K562 (cell line): ENCODE measurements around the gene SPATA33. TPM values are rescaled to one million over a fixed set of nuclear protein-coding genes. Genes with fewer than 3 reads are reported as not detected.

Experiments
- ATF7 ChIP-seq: fragments of 450-650 bp; IDR thresholded peaks from 2 replicates; pipeline ENCODE4 v1.7.1; 2014; ENCODE audit warnings: mild to moderate bottlenecking, moderate library complexity
- CEBPG ChIP-seq, 3 experiments: fragments of 200-800 bp in 1 of 3; sonication (Bioruptor generic) in 1 of 3; sonication (generic) in 1 of 3; formaldehyde crosslinking in 1 of 3; IDR thresholded peaks in 2 of 3; conservative IDR thresholded peaks in 1 of 3; 2 replicates each; pipeline versions ENCODE4 v1.6.1 to v1.8.0; 2016 to 2022; ENCODE audit warnings: missing compliant biosample characterization in 2 of 3, missing genetic modification characterization in 2 of 3, mild to moderate bottlenecking in 1 of 3, missing genetic modification reagents in 1 of 3
- EGR1 ChIP-seq: fragments of 450-650 bp; conservative IDR thresholded peaks from 2 replicates; pipeline ENCODE4 v1.6.1; 2017; ENCODE audit warnings: mild to moderate bottlenecking
- HCFC1 ChIP-seq: IDR thresholded peaks from 2 replicates; pipeline ENCODE4 v1.6.1; 2012; ENCODE audit warnings: low read depth, low read length, improper control_type of control experiment
- HSF4 ChIP-seq: fragments of 250-450 bp; sonication (Bioruptor Pico); IDR thresholded peaks from 2 replicates; pipeline ENCODE4 v2.1.2; 2022; ENCODE audit warnings: mild to moderate bottlenecking, moderate library complexity, borderline replicate concordance
- JUND ChIP-seq, 2 experiments: IDR thresholded peaks; 2 replicates in 1 of 2; 3 replicates in 1 of 2; pipeline ENCODE4 v1.6.1; 2011; ENCODE audit warnings: borderline replicate concordance in 2 of 2, low read depth in 2 of 2, low read length in 2 of 2, improper control_type of control experiment in 1 of 2, missing biosample characterization in 1 of 2, missing genetic modification characterization in 1 of 2, missing genetic modification reagents in 1 of 2
- MCM3 ChIP-seq: fragments of 450-650 bp; IDR thresholded peaks from 2 replicates; pipeline ENCODE4 v1.6.1; 2016
- NFIC ChIP-seq: fragments of 450-650 bp; IDR thresholded peaks from 2 replicates; pipeline ENCODE4 v1.6.1; 2017; ENCODE audit warnings: mild to moderate bottlenecking, inconsistent platforms
- NR2F6 ChIP-seq: fragments of 450-650 bp; formaldehyde crosslinking; IDR thresholded peaks from 2 replicates; pipeline ENCODE4 v1.4.0; 2020; ENCODE audit warnings: mild to moderate bottlenecking
- PHB ChIP-seq: fragments of 250-450 bp; sonication (Bioruptor Pico); IDR thresholded peaks from 2 replicates; pipeline ENCODE4 v1.5.0; 2021
- POLR2AphosphoS5 ChIP-seq: IDR thresholded peaks from 2 replicates; pipeline ENCODE4 v1.6.1; 2011; ENCODE audit warnings: mild to moderate bottlenecking, low read depth, low read length, moderate library complexity; ENCODE audit not compliant: control insufficient read depth, insufficient read depth
- RBM15 ChIP-seq: fragments of 200-400 bp; formaldehyde crosslinking; IDR thresholded peaks from 2 replicates; pipeline ENCODE4 v1.6.1; 2018; ENCODE audit warnings: mild to moderate bottlenecking, low read length, moderate library complexity; ENCODE audit not compliant: insufficient read depth
- SAP30 ChIP-seq: fragments of 200-600 bp; sonication (generic); IDR thresholded peaks from 2 replicates; pipeline ENCODE4 v1.6.1; 2012; ENCODE audit warnings: borderline replicate concordance, low read depth, mild to moderate bottlenecking, moderate library complexity, low read length, control low read depth, inconsistent platforms; ENCODE audit not compliant: insufficient read depth, poor library complexity, severe bottlenecking
- SMAD4 ChIP-seq: fragments of 250-450 bp; sonication (Bioruptor Pico); conservative IDR thresholded peaks from 2 replicates; pipeline ENCODE4 v1.8.0; 2021; ENCODE audit warnings: inconsistent platforms, mild to moderate bottlenecking, moderate library complexity
- SP1 ChIP-seq: sonication (generic); formaldehyde crosslinking; IDR thresholded peaks from 2 replicates; pipeline ENCODE4 v1.8.1; 2022; ENCODE audit warnings: mild to moderate bottlenecking, missing genetic modification reagents
- SREBF2 ChIP-seq: sonication (generic); formaldehyde crosslinking; IDR thresholded peaks from 2 replicates; pipeline ENCODE4 v1.4.0; 2020; ENCODE audit warnings: mild to moderate bottlenecking, missing genetic modification reagents
- TCFL5 ChIP-seq: fragments of 250-450 bp; sonication (Bioruptor Pico); conservative IDR thresholded peaks from 2 replicates; pipeline ENCODE4 v1.6.1; 2021; ENCODE audit warnings: mild to moderate bottlenecking, moderate library complexity, matching md5 sums
- ZC3H11A ChIP-seq: IDR thresholded peaks from 2 replicates; pipeline ENCODE4 v1.6.1; 2012; ENCODE audit warnings: low read depth, low read length, improper control_type of control experiment
- ZNF12 ChIP-seq: sonication (generic); formaldehyde crosslinking; IDR thresholded peaks from 2 replicates; pipeline ENCODE4 v1.4.0; 2020; ENCODE audit warnings: mild to moderate bottlenecking, missing genetic modification reagents
- ZNF175 ChIP-seq: fragments of 200-800 bp; sonication (Bioruptor generic); IDR thresholded peaks from 2 replicates; pipeline ENCODE4 v1.6.1; 2016; ENCODE audit warnings: low read depth, mild to moderate bottlenecking, missing genetic modification characterization, missing compliant biosample characterization
- ZNF77 ChIP-seq: fragments of 250-450 bp; sonication (Bioruptor Pico); IDR thresholded peaks from 2 replicates; pipeline ENCODE4 v1.5.0; 2020
- polyA plus RNA-seq, 8 experiments: library from polyadenylated mRNA; depleted of rRNA in 4 of 8; stranded (reverse) in 5 of 8; unstranded in 3 of 8; fragments of >200 nt; fragmentation: Nextera tagmentation in 2 of 8; fragmentation: Illumina TruSeq in 1 of 8; extraction: Ambion mirVana in 2 of 8; extraction: Trizol in 1 of 8; gene quantifications; 2 replicates each; pipeline versions ENCODE4 v1.2.1 to v1.2.3, GENCODE V29; 2011 to 2014; ENCODE audit warnings: inconsistent platforms in 1 of 8, missing spikeins in 1 of 8
- total RNA-seq, 7 experiments: library from RNA; depleted of rRNA in 6 of 7; stranded (reverse); fragments of >200 nt in 6 of 7; fragmentation: Illumina TruSeq in 2 of 7; extraction: Trizol in 2 of 7; gene quantifications; 2 replicates each; pipeline versions ENCODE4 v1.2.1 to v1.2.3, GENCODE V29; 2011 to 2021; ENCODE audit warnings: low replicate concordance in 1 of 7
- TF ChIP-seq, protein P1 (sequence below): IDR thresholded peaks from 2 replicates; pipeline ENCODE4 v1.6.1; 2012; ENCODE audit warnings: low read depth, low read length, improper control_type of control experiment, borderline replicate concordance
- TF ChIP-seq, protein P2 (sequence below): sonication (generic); formaldehyde crosslinking; IDR thresholded peaks from 2 replicates; pipeline ENCODE4 v1.8.1; 2022; ENCODE audit warnings: missing genetic modification reagents
- TF ChIP-seq, protein P3 (sequence below): sonication (generic); formaldehyde crosslinking; IDR thresholded peaks from 2 replicates; pipeline ENCODE4 v1.8.1; 2023; ENCODE audit warnings: mild to moderate bottlenecking, missing genetic modification reagents

SPATA33 gene
- total and polyA plus RNA-seq, 9 of the 15 experiments (the other 6 are each of a cell fraction or from before 2014, with no cell fraction given) = 4.0 to 20.0 (median 11.8) TPM

DNA sequence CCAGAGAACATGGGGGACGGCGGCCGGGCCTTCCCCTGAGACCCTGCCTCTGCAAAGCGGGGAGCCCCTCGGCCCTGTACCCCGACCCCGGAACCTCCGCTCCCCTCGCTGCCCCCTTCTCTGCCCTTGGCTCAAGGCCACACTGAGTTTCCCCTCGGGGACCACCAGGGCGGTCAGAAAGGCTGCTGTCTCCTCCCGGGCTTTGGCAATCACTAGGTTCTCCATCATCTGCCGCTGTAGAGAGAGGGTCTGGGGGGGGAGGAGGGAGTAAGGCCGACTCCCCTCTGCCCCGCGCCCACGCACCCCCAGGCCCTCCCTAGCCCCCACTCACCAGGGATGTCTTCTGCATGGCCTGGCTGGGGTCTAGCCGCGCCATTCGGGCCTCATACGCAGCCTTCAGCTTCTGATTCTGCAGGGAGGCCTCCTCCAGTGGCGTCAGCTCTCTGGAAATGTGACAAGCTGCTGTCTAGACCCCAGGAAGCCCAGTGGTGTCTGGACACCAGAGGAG is 54.7 kb downstream of the SPATA33 start (continued):
- TF ChIP-seq, protein P1, sequence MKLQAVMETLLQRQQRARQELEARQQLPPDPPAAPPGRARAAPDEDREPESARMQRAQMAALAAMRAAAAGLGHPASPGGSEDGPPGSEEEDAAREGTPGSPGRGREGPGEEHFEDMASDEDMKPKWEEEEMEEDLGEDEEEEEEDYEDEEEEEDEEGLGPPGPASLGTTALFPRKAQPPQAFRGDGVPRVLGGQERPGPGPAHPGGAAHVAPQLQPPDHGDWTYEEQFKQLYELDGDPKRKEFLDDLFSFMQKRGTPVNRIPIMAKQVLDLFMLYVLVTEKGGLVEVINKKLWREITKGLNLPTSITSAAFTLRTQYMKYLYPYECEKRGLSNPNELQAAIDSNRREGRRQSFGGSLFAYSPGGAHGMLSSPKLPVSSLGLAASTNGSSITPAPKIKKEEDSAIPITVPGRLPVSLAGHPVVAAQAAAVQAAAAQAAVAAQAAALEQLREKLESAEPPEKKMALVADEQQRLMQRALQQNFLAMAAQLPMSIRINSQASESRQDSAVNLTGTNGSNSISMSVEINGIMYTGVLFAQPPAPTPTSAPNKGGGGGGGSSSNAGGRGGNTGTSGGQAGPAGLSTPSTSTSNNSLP = no peak
- TF ChIP-seq SP1 (0 out of 2 replicates have a peak, but pooled peaks have one; percentile 3), POLR2AphosphoS5 (no peak), RBM15 (no peak), HSF4 (no peak), EGR1 (peak; percentile 55), NR2F6 (no peak), NFIC (0 out of 2 replicates have a peak, but pooled peaks have one; percentile 14), ZC3H11A (no peak), TCFL5 (CRISPR knock-in tag) (no peak), ZNF175 (CRISPR knock-in tag) (no peak), SMAD4 (CRISPR knock-in tag) (no peak), CEBPG (CRISPR knock-in tag; IDR thresholded peaks at IDR 0.05) (no peak), CEBPG (tag; conservative IDR thresholded peaks at IDR 0.05 in 1 of 2, IDR thresholded peaks at IDR 0.05 in 1 of 2) (no peak), PHB (no peak), SAP30 (no peak), ZNF77 (CRISPR knock-in tag) (no peak), SREBF2 (CRISPR knock-in tag) (no peak), JUND (IDR thresholded peaks at IDR 0.05; ENCODE audit: borderline replicate concordance, low read depth, low read length) (no peak), JUND (tag; IDR thresholded peaks at IDR 0.05; ENCODE audit: borderline replicate concordance, low read depth, low read length) (no peak), HCFC1 (no peak), MCM3 (no peak), ZNF12 (CRISPR knock-in tag) (0 out of 2 replicates have a peak, but pooled peaks have one; percentile 34), ATF7 (no peak)
- TF ChIP-seq, protein P2, sequence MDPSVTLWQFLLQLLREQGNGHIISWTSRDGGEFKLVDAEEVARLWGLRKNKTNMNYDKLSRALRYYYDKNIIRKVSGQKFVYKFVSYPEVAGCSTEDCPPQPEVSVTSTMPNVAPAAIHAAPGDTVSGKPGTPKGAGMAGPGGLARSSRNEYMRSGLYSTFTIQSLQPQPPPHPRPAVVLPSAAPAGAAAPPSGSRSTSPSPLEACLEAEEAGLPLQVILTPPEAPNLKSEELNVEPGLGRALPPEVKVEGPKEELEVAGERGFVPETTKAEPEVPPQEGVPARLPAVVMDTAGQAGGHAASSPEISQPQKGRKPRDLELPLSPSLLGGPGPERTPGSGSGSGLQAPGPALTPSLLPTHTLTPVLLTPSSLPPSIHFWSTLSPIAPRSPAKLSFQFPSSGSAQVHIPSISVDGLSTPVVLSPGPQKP = no peak
- TF ChIP-seq, protein P3, sequence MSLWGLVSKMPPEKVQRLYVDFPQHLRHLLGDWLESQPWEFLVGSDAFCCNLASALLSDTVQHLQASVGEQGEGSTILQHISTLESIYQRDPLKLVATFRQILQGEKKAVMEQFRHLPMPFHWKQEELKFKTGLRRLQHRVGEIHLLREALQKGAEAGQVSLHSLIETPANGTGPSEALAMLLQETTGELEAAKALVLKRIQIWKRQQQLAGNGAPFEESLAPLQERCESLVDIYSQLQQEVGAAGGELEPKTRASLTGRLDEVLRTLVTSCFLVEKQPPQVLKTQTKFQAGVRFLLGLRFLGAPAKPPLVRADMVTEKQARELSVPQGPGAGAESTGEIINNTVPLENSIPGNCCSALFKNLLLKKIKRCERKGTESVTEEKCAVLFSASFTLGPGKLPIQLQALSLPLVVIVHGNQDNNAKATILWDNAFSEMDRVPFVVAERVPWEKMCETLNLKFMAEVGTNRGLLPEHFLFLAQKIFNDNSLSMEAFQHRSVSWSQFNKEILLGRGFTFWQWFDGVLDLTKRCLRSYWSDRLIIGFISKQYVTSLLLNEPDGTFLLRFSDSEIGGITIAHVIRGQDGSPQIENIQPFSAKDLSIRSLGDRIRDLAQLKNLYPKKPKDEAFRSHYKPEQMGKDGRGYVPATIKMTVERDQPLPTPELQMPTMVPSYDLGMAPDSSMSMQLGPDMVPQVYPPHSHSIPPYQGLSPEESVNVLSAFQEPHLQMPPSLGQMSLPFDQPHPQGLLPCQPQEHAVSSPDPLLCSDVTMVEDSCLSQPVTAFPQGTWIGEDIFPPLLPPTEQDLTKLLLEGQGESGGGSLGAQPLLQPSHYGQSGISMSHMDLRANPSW = no peak
